ENCODE measurements around the gene NANOGP8. TPM values are rescaled to one million over a fixed set of nuclear protein-coding genes. Genes with fewer than 3 reads are reported as not detected.

The NANOGP8 gene
- total RNA-seq, 1 experiment from 2014 or later: 88.4 TPM

DNA sequence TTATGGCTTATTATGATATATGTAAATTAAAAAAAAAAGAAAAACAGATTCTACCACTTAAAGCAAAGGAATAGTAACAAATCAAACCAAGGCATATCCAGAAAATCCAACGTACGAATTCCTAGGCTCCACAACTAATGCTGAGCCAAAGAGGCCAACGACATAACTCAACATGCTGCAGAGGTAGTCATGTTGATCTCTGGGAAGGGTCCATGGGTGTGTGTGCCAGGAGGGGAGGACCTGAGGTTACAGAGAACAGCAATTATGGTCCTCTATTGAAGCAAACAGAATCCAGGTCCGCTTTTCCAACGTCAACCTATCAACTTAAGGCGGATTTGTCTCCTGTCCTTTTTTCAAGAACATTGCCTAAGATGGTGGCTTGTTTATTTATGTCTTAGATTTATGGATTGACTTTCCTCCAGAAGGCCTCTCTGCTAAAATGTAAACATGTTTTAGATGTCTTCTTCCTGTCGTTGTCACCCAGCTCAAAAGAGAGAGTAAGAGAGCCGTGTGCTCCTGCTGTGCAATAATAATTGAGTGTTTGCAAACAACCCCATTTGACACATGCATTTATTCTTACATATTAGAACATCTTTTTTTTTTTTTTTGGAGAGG, 20.4 kb downstream of the NANOGP8 start:
- Histone ChIP-seq H2BK12ac (ENCODE audit: insufficient read length, low read depth, low read length) (no peak overlapping the region), H2AFZ (ENCODE audit: low read length) (no peak overlapping the region), H4K20me1 (ENCODE audit: control insufficient read depth, insufficient read depth, insufficient read length) (no peaks in the 10 kb centered on the region), H2BK20ac (ENCODE audit: low read depth, low read length, poor library complexity, severe bottlenecking) (no peak overlapping the region), H4K5ac (ENCODE audit: insufficient read length, low read depth, low read length) (no peak overlapping the region), H3K18ac (ENCODE audit: insufficient read length, low read depth, low read length) (no peak overlapping the region), H3K23me2 (ENCODE audit: insufficient read length, low read depth, low read length, poor library complexity, severe bottlenecking) (peaks cover 4% of the 10 kb centered on the region), H3K9me3 (ENCODE audit: control insufficient read depth, low read depth, low read length) (no peaks in the 10 kb centered on the region), H3K27me3 (ENCODE audit: insufficient read depth, low read length) (no peaks in the 10 kb centered on the region), H3K14ac (ENCODE audit: insufficient read depth, low read length) (no peak overlapping the region), H2AK5ac (ENCODE audit: insufficient read length, low read length) (no peak overlapping the region), H3K9ac (ENCODE audit: extremely low read depth, insufficient read length, low read length) (no peak overlapping the region), H2BK5ac (ENCODE audit: insufficient read length, low read length) (no peak overlapping the region), H4K8ac (replicated peaks; ENCODE audit: insufficient read length, low read depth, low read length) (no peak overlapping the region), H2BK15ac (ENCODE audit: low read depth, low read length) (no peak overlapping the region), H3T11ph (ENCODE audit: low read length) (no peak overlapping the region), H2BK120ac (ENCODE audit: low read depth, low read length, poor library complexity, severe bottlenecking) (no peak overlapping the region), H3K4ac (ENCODE audit: low read depth, low read length) (no peak overlapping the region), H3K79me1 (ENCODE audit: insufficient read depth, low read depth, low read length, poor library complexity, severe bottlenecking) (no peaks in the 10 kb centered on the region), H3K79me2 (ENCODE audit: insufficient read depth, low read length) (no peaks in the 10 kb centered on the region), H3K4me1 (ENCODE audit: insufficient read depth, low read length) (peaks cover 7% of the 10 kb centered on the region), H3K4me2 (ENCODE audit: insufficient read depth, insufficient read length, low read length) (no peak overlapping the region), H4K91ac (ENCODE audit: insufficient read length, low read depth, low read length) (no peak overlapping the region), H3K56ac (ENCODE audit: insufficient read length, low read depth, low read length) (no peak overlapping the region), H3K27ac (ENCODE audit: insufficient read length, low read depth, low read length) (no peak overlapping the region), H3K23ac (ENCODE audit: insufficient read length, low read depth, low read length) (no peak overlapping the region)
- no peak for DNase-seq
- H3K4me1 Mint-ChIP-seq: peaks cover 63 to 65% of the 10 kb centered on the region in 2 experiments
- peak overlapping the region in 2 of 3 experiments; percentile 4 to 81; a peak in 3 of 7 replicates for H3K27ac Mint-ChIP-seq
- peaks cover 0 to 3% (median 2%) of the 10 kb centered on the region in 3 experiments; a peak in 5 of 7 replicates for H3K36me3 Mint-ChIP-seq (ENCODE audit: insufficient read depth in 1 of 3, low read depth in 3 of 3)
- H3K4me3 Mint-ChIP-seq: no peak overlapping the region
- no CpG with 5 or more reads among the region's 8 CpGs for WGBS (ENCODE audit: extremely low coverage, insufficient read length, low lambda C conversion rate)
- TF ChIP-seq, protein P1, sequence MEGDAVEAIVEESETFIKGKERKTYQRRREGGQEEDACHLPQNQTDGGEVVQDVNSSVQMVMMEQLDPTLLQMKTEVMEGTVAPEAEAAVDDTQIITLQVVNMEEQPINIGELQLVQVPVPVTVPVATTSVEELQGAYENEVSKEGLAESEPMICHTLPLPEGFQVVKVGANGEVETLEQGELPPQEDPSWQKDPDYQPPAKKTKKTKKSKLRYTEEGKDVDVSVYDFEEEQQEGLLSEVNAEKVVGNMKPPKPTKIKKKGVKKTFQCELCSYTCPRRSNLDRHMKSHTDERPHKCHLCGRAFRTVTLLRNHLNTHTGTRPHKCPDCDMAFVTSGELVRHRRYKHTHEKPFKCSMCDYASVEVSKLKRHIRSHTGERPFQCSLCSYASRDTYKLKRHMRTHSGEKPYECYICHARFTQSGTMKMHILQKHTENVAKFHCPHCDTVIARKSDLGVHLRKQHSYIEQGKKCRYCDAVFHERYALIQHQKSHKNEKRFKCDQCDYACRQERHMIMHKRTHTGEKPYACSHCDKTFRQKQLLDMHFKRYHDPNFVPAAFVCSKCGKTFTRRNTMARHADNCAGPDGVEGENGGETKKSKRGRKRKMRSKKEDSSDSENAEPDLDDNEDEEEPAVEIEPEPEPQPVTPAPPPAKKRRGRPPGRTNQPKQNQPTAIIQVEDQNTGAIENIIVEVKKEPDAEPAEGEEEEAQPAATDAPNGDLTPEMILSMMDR (conservative IDR thresholded peaks at IDR 0.05): no peak
- no peaks in the 10 kb centered on the region for H3K27me3 Mint-ChIP-seq (ENCODE audit: low read depth)
- no peaks in the 10 kb centered on the region for H3K9me3 Mint-ChIP-seq
